Measurements from ENCODE around the gene SP6.

SP6 gene

DNA sequence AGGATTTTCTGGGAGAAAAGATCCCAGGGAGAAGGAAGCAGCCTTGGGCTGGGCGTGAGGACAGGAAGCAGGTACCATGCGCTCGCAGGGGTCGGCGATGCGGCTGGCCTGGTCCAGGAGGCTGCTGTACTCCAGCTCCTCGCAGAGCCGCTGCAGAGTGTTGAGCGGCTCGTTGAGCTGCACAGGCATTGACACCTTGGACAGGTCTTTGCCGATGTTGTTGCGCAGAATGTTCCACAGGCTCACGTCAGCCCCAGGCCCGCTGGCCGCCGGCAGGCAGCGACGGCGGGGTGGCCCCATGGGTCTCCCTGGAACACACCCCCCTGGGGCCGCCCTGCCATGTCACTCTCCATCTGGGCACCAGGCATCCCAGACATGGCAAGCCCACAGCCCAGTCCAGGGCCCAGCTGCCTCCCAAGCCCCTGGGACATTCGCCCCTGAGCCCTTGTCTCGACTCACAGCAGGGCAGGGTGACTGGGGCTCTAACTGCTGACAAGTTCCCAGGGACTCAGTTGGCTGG, 37.4 kb downstream of the SP6 start:
- no peak for DNase-seq (ENCODE audit: low read depth in 2 of 3, low spot score in 2 of 3)

DNA sequence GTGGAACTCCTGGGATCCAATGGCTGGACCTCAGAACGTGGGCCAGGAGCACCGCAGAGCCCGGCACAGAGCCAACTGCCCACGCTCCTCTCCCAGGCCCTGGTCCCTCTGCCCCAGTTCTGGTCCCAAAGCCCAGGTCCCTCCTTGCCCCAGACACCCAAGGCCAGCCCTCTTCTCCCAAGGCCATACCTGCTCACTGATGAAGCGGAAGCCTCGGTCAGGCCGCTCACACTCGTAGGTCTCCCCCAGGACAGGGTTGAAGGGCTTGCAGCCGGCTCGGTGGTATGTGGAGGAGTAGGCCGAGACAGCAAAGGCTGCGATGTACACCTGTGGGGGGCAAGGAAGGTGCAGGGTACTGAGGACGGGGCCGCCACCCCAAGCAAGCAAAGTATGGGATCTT, 37.9 kb downstream of the SP6 start:
- DNase-seq (ENCODE audit: low read depth in 2 of 3, low spot score in 2 of 3): no peak

DNA sequence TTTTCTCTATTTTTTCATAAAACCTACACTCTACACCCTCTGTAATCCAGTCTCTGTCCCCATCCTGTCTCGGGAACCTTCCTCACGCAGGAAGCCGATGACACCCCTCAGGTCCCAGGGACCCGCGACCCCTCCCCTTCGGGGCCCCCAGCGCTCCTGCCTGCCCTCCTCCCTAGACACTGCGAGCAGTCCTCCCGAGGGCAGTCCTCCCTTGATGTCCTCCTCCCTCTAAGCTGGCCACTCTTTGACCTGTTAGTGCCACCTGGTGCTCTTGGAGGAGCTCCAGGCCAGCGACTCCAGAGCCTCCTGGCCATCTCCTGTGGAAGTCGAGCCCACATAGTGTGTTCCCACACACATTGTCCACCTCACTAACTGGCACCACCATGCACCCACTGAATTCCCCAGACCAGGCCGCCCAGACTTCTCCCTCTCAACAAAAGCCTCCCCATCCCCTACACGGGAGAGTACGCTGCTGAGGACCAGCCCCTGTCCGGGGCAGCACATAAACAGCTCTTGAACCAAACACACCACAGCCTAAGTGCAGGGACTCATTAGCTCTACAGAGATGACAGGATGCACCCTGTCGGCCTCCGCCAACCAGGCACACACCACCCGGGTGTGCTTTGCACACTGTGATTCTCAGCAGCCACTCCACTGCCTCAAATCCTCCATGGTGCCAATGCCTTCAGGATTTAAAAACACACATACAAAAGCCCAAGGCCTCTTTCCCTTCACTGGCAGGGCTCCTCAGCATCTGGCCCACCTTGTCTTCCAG, 38.6 kb downstream of the SP6 start:
- no peak for DNase-seq (ENCODE audit: low read depth in 2 of 3, low spot score in 2 of 3)

- no peak for DNase-seq (ENCODE audit: low read depth in 2 of 3, low spot score in 2 of 3)
These were observed 39.3 kb downstream of the SP6 start for GRCh38 chr17:47811709-47812108.

GRCh38 chr17:47810901-47811635, 39.9 kb downstream of the SP6 start:
- DNase-seq (ENCODE audit: low read depth in 2 of 3, low spot score in 2 of 3): no peak

- no peak for DNase-seq (ENCODE audit: low read depth in 2 of 3, low spot score in 2 of 3)
These were observed 40.7 kb downstream of the SP6 start for GRCh38 chr17:47810200-47810821.

DNA sequence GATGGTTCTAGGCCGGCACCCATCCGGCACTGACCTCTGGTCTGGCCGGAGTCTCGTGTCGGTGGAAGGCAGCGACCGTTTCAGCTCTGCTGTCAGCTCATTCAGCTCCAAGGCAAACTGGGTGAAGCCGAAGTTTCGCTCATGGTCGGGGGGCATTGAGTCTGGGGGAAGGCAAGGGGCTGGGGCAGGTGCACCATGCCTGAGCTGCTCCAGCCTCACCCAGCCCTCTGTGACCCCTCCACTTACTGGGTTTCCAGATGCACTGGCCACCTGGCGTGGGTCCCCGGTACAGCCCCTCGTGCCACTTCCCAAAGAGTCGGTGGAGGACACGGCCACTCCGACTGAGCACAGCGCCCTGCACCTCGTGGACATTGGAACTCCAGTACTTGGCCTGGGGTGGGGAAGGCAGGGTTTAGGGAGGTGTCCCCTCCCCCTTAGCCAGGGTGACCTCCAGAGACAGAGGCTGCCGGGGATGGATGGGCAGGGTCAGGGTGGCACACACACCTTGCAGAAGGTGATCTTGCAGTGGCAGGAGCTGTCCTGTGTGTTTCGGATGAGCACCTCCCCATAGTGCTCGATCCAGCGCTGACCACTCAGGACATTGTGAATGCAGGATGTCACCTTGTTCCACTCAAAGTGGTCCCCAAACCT, 42.0 kb downstream of the SP6 start:
- DNase-seq (ENCODE audit: low read depth in 2 of 3, low spot score in 2 of 3): no peak

DNA sequence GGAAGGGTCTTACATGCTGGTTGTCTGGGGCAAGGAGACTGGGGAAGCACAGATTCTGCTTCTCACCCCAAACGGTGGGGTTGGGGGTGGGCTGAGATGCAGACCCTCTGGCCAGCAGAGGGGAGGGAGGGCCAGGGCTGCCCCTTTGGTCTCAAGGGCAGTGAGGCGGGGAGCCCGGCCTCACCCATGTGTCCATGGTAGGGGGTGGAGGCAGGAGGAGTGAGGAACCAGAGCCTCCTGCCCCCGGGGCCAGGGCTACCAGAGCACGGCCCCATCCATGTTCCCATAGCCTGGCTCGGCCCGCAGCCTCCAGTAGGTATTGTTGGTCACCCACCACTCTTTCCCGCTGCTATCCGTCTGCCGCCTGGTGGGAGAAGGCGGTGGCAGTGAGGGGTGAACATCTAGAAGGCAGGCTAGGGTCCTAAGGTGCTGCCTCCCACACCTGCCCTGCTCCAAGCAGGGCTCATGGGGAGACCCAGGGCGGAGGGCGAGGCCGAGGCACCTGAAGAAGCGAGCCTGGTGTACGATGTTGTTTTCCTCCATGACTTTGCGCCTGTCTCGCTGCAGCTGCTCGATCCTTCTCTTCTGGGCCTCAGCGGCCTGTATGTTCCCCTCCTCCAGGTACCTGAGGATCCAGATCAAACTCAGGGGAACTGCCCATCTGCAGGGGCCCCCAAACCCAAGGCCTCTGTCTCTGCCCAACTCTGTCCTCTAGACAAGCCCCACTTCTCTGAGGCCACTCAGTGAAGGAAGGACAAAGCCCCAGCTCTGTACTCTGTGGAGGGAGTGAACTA, 42.7 kb downstream of the SP6 start:
- DNase-seq (ENCODE audit: low read depth in 2 of 3, low spot score in 2 of 3): no peak

GRCh38 chr17:47807421-47807820, 43.5 kb downstream of the SP6 start:
- DNase-seq (ENCODE audit: low read depth in 2 of 3, low spot score in 2 of 3): no peak

- DNase-seq (ENCODE audit: low read depth in 2 of 3, low spot score in 2 of 3): no peak
These were observed 44.1 kb downstream of the SP6 start for GRCh38 chr17:47806913-47807255.

- no peak for DNase-seq (ENCODE audit: low read depth in 2 of 3, low spot score in 2 of 3)
These were observed 44.7 kb downstream of the SP6 start for GRCh38 chr17:47806026-47806912.

GRCh38 chr17:47804461-47804860, 46.5 kb downstream of the SP6 start:
- no peak for DNase-seq (ENCODE audit: low read depth in 2 of 3, low spot score in 2 of 3)

DNA sequence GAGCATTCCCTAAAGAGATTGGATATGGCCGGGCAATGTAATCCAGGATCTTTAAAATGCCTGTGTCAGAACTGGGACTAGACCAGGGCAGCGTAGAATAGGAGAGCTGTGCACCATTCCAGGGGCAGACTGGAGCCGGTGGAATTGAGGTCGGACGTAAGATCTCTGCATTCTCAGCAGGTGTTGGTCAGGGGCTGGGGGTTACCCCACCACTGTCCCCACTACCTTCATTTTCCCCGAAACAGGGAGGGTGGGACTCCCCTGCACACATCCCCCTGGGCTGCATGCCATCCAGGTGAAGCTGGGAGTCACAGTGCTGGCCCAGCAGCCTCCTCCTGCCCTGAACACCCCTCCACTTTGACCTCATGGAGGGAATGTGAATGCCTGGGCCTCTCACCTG, 47.2 kb downstream of the SP6 start:
- no peak for DNase-seq (ENCODE audit: low read depth in 2 of 3, low spot score in 2 of 3)

- DNase-seq (ENCODE audit: low read depth in 2 of 3, low spot score in 2 of 3): no peak
These were observed 47.8 kb downstream of the SP6 start for GRCh38 chr17:47803201-47803600.

DNA sequence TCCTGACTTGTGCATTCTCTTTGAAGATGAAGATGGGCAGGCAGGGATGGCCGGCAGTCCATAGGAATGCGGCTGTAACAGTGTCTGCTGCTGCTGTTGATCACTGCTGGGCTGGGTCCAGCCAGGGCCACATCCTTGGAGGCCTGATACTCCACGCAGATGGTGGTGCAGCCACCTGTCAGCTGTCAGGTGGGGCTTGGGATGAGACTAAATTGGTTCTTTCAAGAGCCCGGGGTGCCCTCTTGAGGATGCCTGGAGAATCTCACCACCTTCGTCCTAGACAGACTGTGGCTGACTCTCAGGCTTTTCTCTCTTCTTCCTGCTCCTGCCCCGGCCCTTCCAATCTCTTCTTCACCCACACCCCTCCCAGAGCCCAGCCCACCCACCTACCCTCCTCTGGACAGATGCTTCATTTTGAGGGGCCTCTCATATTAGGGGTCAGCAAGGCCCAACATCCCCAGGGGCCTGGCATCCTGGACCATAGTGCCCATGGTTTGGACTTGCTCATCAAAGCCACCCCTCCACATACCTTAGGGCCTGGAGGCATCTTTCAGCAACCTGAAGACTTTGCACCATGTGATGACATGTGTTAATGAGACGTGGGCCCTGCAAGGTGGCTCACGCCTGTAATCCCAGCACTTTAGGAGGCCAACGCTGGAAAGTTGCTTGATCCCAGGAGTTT, 48.5 kb downstream of the SP6 start:
- DNase-seq (ENCODE audit: low read depth in 2 of 3, low spot score in 2 of 3): no peak

DNA sequence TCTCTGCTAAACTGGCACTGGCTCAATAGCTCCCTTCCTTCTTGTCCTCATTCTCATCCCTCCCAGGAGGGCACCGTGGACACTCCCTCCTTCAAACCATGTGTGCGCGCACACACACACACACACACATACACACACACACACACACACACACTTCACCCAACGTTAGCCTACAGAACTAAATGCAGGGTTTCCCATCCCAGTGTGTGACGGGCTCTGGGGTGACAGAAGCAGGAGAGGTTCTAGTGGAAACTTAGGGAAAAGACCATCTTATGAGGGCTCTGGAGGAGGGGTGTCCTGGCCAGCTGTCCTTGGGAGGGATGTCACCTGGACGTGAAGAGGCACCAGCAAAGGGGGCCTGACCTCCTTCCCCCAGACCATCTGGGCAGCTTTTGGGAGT, 49.1 kb downstream of the SP6 start:
- no peak for DNase-seq (ENCODE audit: low read depth in 2 of 3, low spot score in 2 of 3)

DNA sequence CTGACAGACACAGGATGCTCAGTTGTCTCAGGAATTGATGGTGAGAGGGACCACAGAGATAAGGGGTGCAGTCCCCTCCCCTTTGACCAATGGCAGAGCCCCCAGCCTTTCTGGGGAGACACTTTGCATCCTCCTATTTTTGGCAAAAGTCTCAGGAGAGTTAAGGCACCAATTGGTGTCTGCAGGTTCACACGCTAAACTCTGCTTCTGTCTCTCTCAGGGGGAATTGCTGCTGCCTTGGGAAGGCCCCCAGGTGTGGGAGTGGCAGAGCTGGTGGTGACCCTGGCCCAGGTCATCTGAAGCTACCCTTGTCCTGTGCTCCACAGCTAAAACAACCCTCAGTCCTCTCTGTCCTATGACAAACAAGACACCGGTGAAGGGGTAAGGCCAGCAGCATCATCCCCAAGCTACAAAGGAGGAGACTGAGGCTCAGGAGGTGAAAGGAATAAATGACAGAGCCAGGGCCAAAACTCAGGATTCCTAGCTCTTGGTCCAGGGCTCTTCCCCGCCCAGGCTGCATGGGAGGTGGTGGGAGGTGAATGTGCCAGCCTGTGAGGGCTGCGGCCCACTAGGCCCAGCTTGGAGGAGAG, 49.7 kb downstream of the SP6 start:
- DNase-seq (ENCODE audit: low read depth in 2 of 3, low spot score in 2 of 3): no peak

DNA sequence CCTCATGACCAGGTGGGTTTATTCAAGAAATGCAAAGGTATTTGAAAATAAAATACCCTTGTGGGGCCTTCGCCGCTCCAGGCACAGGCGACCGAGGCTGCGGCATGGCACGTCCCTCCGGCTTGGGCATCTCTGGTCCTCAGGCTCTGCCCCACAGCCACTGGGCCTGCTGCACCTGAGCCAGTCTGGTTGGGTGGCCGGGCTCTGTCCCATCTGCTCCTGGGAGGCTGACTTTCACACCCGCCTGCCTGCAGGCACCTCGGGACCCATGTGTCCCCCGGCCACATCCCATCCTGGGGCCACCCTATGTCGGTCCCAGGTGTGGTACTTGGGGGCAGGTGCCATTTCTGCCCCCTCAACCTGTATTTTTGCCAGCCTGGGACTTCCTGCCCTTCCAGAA, 50.3 kb downstream of the SP6 start:
- no peak for DNase-seq (ENCODE audit: low read depth in 2 of 3, low spot score in 2 of 3)

GRCh38 chr17:47797797-47798196, 53.2 kb downstream of the SP6 start:
- DNase-seq (ENCODE audit: low read depth in 2 of 3, low spot score in 2 of 3): no peak

Data from activated CD8-positive, alpha-beta memory T cell treated with anti-CD3 and anti-CD28 coated beads for 48 hours (primary cell).